Coronary artery (tissue), 2 donors: Measurements from ENCODE around the gene WDR62.

Source experiments
- DNase-seq: peaks from one replicate; pipeline ENCODE4 v3.0.0-alpha.2; 2017; ENCODE audit warnings: low spot score
- H3K27ac ChIP-seq, 2 donors: fragments of 200-600 bp; sonication (generic); one replicate each; pipeline ENCODE4 v1.5.1; 2016 to 2019
- H3K4me3 ChIP-seq: fragments of 200-600 bp; sonication (generic); 2 replicates; pipeline ENCODE4 v1.5.1; 2016; ENCODE audit warnings: mild to moderate bottlenecking, moderate library complexity
- CTCF ChIP-seq: fragments of 200-600 bp; sonication (generic); IDR thresholded peaks from one replicate; pipeline ENCODE4 v1.5.1; 2019; ENCODE audit warnings: antibody characterized with exemption

The WDR62 gene

GRCh38 chr19:36054733-36055686, at the start of gene WDR62:
TSS of gene WDR62 (plus strand) at chr19:36054897. CDS start at chr19:36054972, 75 bp downstream.
- TF ChIP-seq CTCF = no peak
- DNase-seq = peak; percentile 95
- Histone ChIP-seq H3K4me3 (peak within 1 kb of the TSS; percentile 81), H3K27ac (peak within 1 kb of the TSS; percentile 85 to 98)

- no peak for TF ChIP-seq CTCF
- H3K4me3 ChIP-seq = no peak overlapping the region
- DNase-seq = no peak
- H3K27ac ChIP-seq = no peak overlapping the region
These were observed 47.7 kb upstream of the WDR62 start for GRCh38 chr19:36006955-36007354.

GRCh38 chr19:36008336-36008978, 46.2 kb upstream of the WDR62 start, which contains the start of gene SYNE4:
TSS of gene SYNE4 (minus strand) at chr19:36008813. CDS start at chr19:36008681, 132 bp downstream.
- no peak for DNase-seq

GRCh38 chr19:36009220-36009619, 45.5 kb upstream of the WDR62 start:
- TF ChIP-seq CTCF = no peak
- Histone ChIP-seq H3K27ac (peak overlapping the region; percentile 29 to 83), H3K4me3 (peak overlapping the region; percentile 67)
- no peak for DNase-seq

More at GRCh38 chr19:36008336-36008978, 46.2 kb upstream of the WDR62 start, which contains the start of gene SYNE4:
- no peak for TF ChIP-seq CTCF
- Histone ChIP-seq H3K27ac (peak within 1 kb of the TSS; percentile 29 to 83), H3K4me3 (peak within 1 kb of the TSS; percentile 67)

GRCh38 chr19:36009633-36010379, 44.9 kb upstream of the WDR62 start:
- no peak for TF ChIP-seq CTCF
- Histone ChIP-seq H3K4me3 (peak overlapping the region; percentile 67), H3K27ac (peak overlapping the region; percentile 29 to 83)
- DNase-seq = no peak

GRCh38 chr19:36010402-36010801, 44.3 kb upstream of the WDR62 start:
- Histone ChIP-seq H3K27ac (no peak overlapping the region), H3K4me3 (no peak overlapping the region)
- TF ChIP-seq CTCF = no peak
- no peak for DNase-seq
